Measurements from ENCODE around the gene EIF6. TPM values are rescaled to one million over a fixed set of nuclear protein-coding genes. Genes with fewer than 3 reads are reported as not detected.

EIF6 gene
- total RNA-seq, 1 experiment from 2014 or later = 180 TPM

DNA sequence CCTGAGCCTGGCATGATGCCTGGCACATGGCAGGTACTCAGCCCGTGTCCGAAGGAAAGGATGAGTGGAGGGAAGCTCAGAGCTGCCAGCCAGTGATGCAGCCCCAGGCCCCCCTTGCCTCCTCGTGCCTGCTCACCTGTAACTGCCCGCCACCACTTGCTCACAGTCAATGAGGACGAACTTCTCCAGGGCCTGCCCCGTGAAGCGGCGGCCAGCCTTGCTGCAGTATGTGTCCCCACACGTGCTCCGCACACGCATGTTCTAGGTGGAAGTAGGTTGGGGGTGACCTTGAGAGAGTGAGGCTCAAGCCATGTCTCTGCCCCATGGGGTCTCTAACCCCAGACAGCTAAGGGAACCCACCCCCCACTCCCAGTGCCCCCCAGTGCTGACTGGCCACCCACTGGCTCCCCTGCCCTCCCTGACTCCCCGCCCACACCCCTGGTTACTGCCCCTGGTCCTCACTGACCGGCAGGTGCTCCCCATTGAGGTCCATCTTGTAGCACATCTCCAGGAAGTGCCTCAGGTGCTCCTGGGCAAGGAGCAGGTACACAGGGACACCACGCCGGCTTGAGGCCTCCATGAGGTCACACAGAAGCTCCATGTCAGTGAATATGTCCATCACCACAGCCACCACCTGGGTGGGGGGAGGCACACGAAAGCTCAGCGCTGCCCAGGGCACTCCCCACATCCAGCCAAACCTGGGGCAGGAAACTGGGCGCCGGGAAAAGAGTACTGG is 3.9 kb upstream of the EIF6 start:
- DNase-seq (ENCODE audit: low spot score) = no peak
- CTCF ChIA-PET = no interaction called here
- no peak overlapping the region for H3K4me3 ChIP-seq (ENCODE audit: low read depth, low read length, poor library complexity, severe bottlenecking)
- H3K4me1 ChIP-seq (ENCODE audit: insufficient read depth, low read length, poor library complexity, severe bottlenecking) = peaks cover 3% of the 10 kb centered on the region
- no peaks in the 10 kb centered on the region for H3K27me3 ChIP-seq (replicated peaks; ENCODE audit: insufficient read depth, low read depth, low read length, poor library complexity)
- POLR2A ChIA-PET (ENCODE audit: low non-redundant PET) = no interaction called here
- no peaks in the 10 kb centered on the region for H3K9me3 ChIP-seq (ENCODE audit: low read depth, low read length, poor library complexity, severe bottlenecking)
- TF ChIP-seq EZH2 (IDR thresholded peaks at IDR 0.05; ENCODE audit: borderline replicate concordance, low read depth, low read length, poor library complexity, severe bottlenecking) (no peak), CTCF (conservative IDR thresholded peaks at IDR 0.05; ENCODE audit: low read depth, low read length) (no peak)
- BruUV-seq (replicated peaks) = no TSS peak
- intact Hi-C loops (cut with micrococcal nuclease; ENCODE audit: unreplicated experiment) = no loop called here
- H3K36me3 ChIP-seq (ENCODE audit: insufficient read depth, low read length, poor library complexity, severe bottlenecking) = no peaks in the 10 kb centered on the region
- H3K27ac ChIP-seq (ENCODE audit: low read depth, low read length, poor library complexity, severe bottlenecking) = no peak overlapping the region

GRCh38 chr20:35287509-35288324 is 3.1 kb upstream of the EIF6 start:
- H3K4me3 ChIP-seq (ENCODE audit: low read depth, low read length, poor library complexity, severe bottlenecking) = no peak overlapping the region
- ChIA-PET CTCF (no interaction called here), POLR2A (ENCODE audit: low non-redundant PET) (interaction anchor here (0.6 kb wide), 1 partner anchor 395 kb away, joined by 4 read pairs; no protein-coding TSS in a partner anchor)
- no TSS peak for BruUV-seq (replicated peaks)
- TF ChIP-seq EZH2 (IDR thresholded peaks at IDR 0.05; ENCODE audit: borderline replicate concordance, low read depth, low read length, poor library complexity, severe bottlenecking) = no peak
- TF ChIP-seq CTCF (conservative IDR thresholded peaks at IDR 0.05; ENCODE audit: low read depth, low read length) = no peak
- H3K36me3 ChIP-seq (ENCODE audit: insufficient read depth, low read length, poor library complexity, severe bottlenecking) = peaks cover 3% of the 10 kb centered on the region
- intact Hi-C loops (cut with micrococcal nuclease; ENCODE audit: unreplicated experiment) = no loop called here
- H3K4me1 ChIP-seq (ENCODE audit: insufficient read depth, low read length, poor library complexity, severe bottlenecking) = peaks cover 7% of the 10 kb centered on the region
- H3K27me3 ChIP-seq (replicated peaks; ENCODE audit: insufficient read depth, low read depth, low read length, poor library complexity) = no peaks in the 10 kb centered on the region
- no peaks in the 10 kb centered on the region for H3K9me3 ChIP-seq (ENCODE audit: low read depth, low read length, poor library complexity, severe bottlenecking)
- no peak overlapping the region for H3K27ac ChIP-seq (ENCODE audit: low read depth, low read length, poor library complexity, severe bottlenecking)
- DNase-seq (ENCODE audit: low spot score) = no peak

- Histone ChIP-seq H3K27me3 (replicated peaks; ENCODE audit: insufficient read depth, low read depth, low read length, poor library complexity) (no peaks in the 10 kb centered on the region), H3K4me1 (ENCODE audit: insufficient read depth, low read length, poor library complexity, severe bottlenecking) (peaks cover 7% of the 10 kb centered on the region), H3K27ac (ENCODE audit: low read depth, low read length, poor library complexity, severe bottlenecking) (no peak overlapping the region), H3K9me3 (ENCODE audit: low read depth, low read length, poor library complexity, severe bottlenecking) (no peaks in the 10 kb centered on the region), H3K4me3 (ENCODE audit: low read depth, low read length, poor library complexity, severe bottlenecking) (no peak overlapping the region), H3K36me3 (ENCODE audit: insufficient read depth, low read length, poor library complexity, severe bottlenecking) (peaks cover 9% of the 10 kb centered on the region)
- TF ChIP-seq EZH2 (IDR thresholded peaks at IDR 0.05; ENCODE audit: borderline replicate concordance, low read depth, low read length, poor library complexity, severe bottlenecking) = no peak
- CTCF ChIA-PET = interaction anchor here (0.6 kb wide), 1 partner anchor 289 kb away, joined by 3 read pairs; no protein-coding TSS in a partner anchor
- intact Hi-C loops (cut with micrococcal nuclease; ENCODE audit: unreplicated experiment) = no loop called here
- no TSS peak for BruUV-seq (replicated peaks)
- no peak for DNase-seq (ENCODE audit: low spot score)
- POLR2A ChIA-PET (ENCODE audit: low non-redundant PET) = interaction anchor here (0.6 kb wide), 1 partner anchor 394 kb away, joined by 4 read pairs; no protein-coding TSS in a partner anchor
Observed at GRCh38 chr20:35286899-35287508, 2.4 kb upstream of the EIF6 start.
